Astrocyte of the spinal cord (primary cell): ENCODE data around the gene WIZ.
"Not testable (repeated sequence)": the region's sequence is repeated elsewhere in the genome, so short reads cannot be mapped to it uniquely, and the experiment has no call there.

Experiments used
- DNase-seq: peaks from one replicate; pipeline ENCODE4 v3.0.0; 2011; ENCODE audit warnings: low read depth, low spot score
- H3K4me3 ChIP-seq: 2 replicates; pipeline ENCODE4 v1.5.1; 2011; ENCODE audit warnings: low read depth, mild to moderate bottlenecking, low read length, moderate library complexity
- in situ Hi-C: cut with HindIII; loops from 2 replicates; pipeline ENCODE4 v1.10.0; 2017; ENCODE audit warnings: low sequenced_read_pairs
- TF ChIP-seq, protein P1 (sequence below): IDR thresholded peaks from 2 replicates; pipeline ENCODE4 v1.5.1; 2012; ENCODE audit warnings: low read depth, mild to moderate bottlenecking, low read length, inconsistent platforms

WIZ gene

DNA sequence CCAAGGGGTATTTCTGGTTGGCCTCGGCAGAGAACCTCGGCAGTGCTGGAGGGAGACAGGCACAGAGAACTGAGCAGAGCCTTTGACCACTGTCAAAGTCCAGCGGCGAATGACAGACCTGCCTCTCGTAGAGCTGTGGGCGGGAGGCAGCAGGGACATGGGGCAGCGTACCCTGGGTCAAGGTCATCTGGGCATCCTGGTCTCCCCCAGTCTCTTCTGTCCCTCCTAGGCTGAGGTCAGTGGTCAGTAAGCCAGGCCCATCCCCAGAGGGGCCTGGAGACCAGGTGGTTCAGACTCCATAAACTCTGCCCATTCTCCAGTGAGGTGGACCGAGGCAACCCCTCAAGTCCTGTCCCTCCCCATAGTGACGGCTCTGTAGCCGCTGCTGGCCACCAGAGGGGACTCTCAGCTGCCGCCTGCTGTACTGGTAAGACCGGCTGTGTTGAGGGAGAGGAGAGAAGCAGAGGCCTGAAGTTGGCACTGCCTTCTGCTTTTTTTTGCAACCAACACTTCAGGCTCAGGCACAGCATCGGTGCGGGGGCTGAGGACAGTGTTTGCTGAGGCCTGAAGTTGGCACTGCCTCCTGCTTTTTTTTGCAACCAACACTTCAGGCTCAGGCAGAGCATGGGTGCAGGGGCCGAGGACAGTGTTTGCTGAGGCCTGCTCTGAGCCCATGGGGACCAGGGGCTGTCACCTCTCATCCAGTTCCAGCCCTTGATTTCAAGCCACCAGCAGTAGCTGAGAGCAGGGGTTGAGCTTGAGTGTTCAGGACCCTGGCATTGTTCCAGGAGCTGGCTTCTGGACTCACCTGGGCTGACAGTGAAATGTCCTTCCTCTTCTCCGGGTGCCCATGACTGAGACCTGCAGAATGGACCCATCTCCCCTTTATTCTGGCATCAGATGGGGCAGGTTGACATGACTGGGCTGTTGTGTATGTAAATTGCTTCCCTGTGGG, 29.9 kb upstream of the WIZ start, which contains the start of gene PGLYRP2:
TSS of gene PGLYRP2 (minus strand) at position 111 of the 955 bp plus-strand sequence. CDS start 130 bp downstream, outside the sequence.
- TF ChIP-seq, protein P1, sequence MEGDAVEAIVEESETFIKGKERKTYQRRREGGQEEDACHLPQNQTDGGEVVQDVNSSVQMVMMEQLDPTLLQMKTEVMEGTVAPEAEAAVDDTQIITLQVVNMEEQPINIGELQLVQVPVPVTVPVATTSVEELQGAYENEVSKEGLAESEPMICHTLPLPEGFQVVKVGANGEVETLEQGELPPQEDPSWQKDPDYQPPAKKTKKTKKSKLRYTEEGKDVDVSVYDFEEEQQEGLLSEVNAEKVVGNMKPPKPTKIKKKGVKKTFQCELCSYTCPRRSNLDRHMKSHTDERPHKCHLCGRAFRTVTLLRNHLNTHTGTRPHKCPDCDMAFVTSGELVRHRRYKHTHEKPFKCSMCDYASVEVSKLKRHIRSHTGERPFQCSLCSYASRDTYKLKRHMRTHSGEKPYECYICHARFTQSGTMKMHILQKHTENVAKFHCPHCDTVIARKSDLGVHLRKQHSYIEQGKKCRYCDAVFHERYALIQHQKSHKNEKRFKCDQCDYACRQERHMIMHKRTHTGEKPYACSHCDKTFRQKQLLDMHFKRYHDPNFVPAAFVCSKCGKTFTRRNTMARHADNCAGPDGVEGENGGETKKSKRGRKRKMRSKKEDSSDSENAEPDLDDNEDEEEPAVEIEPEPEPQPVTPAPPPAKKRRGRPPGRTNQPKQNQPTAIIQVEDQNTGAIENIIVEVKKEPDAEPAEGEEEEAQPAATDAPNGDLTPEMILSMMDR, result no peak
- H3K4me3 ChIP-seq, result no peak within 1 kb of the TSS
- in situ Hi-C loops, result no loop called here
- DNase-seq, result no peak

DNA sequence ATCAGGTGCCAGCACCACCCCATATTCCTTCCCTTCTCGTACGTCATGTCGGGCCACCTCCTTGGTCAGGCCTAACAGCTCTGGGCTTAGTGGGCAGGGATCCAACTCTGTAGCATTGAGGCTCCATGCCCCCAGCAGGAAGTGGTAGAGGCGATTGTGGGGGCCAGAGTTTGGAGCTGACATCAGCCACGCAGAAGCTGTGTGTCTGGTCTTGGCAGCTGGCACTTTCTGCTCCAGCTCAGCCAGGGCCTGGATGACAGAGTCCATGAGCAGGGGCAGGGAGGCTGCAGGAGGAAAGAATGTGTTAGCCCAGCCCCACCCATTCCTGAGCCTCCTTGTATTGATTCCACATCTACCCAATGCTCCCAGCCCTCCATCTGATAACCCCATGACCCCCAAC, 26.6 kb upstream of the WIZ start:
- DNase-seq, result no peak
- H3K4me3 ChIP-seq, result no peak overlapping the region
- in situ Hi-C loops, result no loop called here
- TF ChIP-seq, protein P1, result no peak

DNA sequence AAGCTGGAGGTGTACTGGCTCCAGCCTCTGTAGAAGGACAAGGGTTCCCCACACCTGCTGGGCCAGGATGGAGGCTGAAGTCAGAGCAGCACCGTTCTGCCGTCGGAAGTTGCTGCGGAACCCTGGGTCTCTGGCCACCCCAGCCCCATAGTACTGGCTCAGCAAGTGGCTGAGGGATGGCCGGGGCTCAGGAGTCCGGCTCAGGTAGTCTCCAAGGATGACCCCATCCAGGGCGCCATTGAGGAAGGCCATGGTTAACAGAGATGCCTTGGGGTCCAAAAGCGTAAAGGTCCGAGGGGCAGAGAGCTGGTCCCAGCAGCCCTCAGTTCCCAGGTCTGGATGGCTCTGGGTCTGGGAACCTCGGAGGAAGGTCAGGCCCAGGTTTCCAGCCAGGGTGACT, 25.9 kb upstream of the WIZ start:
- TF ChIP-seq, protein P1, result no peak
- in situ Hi-C loops, result no loop called here
- DNase-seq, result no peak
- H3K4me3 ChIP-seq, result no peak overlapping the region

DNA sequence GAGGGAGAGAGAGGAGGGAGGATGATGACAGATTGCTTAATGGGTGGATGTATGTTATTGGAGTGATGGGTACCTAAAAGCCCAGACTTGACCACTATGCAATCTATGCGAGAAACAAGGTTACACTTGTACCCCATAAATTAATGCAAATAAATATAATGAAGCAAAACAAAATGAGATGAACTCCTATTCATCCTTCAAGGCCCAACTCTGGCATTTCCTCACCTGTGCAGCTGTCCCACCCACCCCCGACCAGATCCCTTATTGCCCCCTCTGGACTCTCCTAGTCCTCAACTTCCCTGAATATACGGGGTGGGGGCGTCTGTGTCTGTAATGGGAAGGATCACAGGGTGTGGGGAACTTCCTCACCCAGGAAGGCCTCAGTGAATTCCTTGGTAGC, 25.4 kb upstream of the WIZ start:
- TF ChIP-seq, protein P1, result no peak

DNA sequence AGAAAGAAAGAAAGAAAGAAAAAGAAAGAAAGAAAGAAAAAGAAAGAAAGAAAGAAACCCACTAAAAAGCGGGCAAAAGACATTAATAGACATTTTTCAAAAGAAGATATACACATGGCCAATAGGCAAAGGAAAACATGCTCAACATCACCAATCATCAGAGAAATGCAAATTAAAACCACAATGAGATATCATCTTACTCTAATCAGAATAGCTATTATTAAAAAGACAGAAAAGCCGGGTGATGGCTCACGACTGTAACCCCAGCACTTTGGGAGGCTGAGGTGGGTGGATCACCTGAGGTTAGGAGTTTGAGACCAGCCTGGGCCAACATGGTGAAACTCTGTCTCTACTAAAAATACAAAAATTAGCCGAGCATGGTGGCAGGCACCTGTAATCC, 24.1 kb upstream of the WIZ start:
- H3K4me3 ChIP-seq, DNase-seq, in situ Hi-C loops: not testable (repeated sequence)

More for the DNA sequence above, 25.4 kb upstream of the WIZ start:
- no peak overlapping the region for H3K4me3 ChIP-seq
- DNase-seq, result no peak
- in situ Hi-C loops, result no loop called here

DNA sequence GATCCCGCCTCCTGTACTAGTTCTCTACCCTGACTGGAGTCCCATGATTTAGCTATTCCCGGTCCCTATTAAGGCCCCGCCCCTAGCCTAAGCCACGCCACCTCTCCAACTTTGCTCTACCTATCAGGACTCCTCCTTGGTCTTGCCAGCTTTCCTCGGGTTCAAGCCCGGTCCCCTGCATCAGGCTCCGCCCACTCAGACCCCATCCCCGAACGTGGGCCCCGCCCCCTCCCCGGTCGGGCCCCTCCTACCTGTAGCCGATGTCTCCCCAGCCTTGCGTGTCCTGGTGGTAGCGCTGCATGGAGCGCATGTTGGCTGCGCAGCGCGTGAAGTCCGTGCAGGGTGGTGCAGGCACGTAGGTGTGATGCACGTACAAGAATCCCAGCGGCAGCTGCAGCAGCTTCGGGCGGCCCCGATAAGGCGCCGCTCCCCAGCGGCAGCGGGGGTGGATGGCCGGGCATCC, 21.9 kb upstream of the WIZ start:
- TF ChIP-seq, protein P1, result no peak
- DNase-seq, result no peak
- no peak overlapping the region for H3K4me3 ChIP-seq
- in situ Hi-C loops, result no loop called here
